AG04450 (cell line): Measurements from ENCODE around the gene PRRC1. TPM values are rescaled to one million over a fixed set of nuclear protein-coding genes. Genes with fewer than 3 reads are reported as not detected.
"Not testable (repeated sequence)": the region's sequence is repeated elsewhere in the genome, so short reads cannot be mapped to it uniquely, and the experiment has no call there.

Source experiments
- CTCF ChIA-PET: fragments of 300-600, 350-600 bp; formaldehyde crosslinking; extraction: SDS; loops from one replicate; lab custom pipeline; 2022; ENCODE audit warnings: antibody characterized with exemption, inconsistent platforms; lab: Charles Lee
- POLR2A ChIA-PET: fragments of 350-600 bp; formaldehyde crosslinking; extraction: SDS; loops from one replicate; lab custom pipeline; 2021; ENCODE audit warnings: antibody characterized with exemption, inconsistent platforms; lab: Yijun Ruan, JAX
- DNase-seq: peaks from one replicate; pipeline ENCODE4 v3.0.0-alpha.2; 2011; ENCODE audit warnings: low read depth, low spot score
- H3K27ac ChIP-seq: one replicate; pipeline ENCODE4 v1.5.1; 2012; ENCODE audit warnings: low read depth, low read length, control low read depth
- H3K27me3 ChIP-seq: one replicate; pipeline ENCODE4 v1.6.0; 2012; ENCODE audit warnings: low read length; ENCODE audit not compliant: control insufficient read depth, insufficient read depth
- H3K4me3 ChIP-seq: 2 replicates; pipeline ENCODE4 v1.5.1; 2011; ENCODE audit warnings: mild to moderate bottlenecking, low read depth, low read length, control low read depth
- H3K9me3 ChIP-seq: 2 replicates; pipeline ENCODE4 v1.5.1; 2012; ENCODE audit warnings: low read length; ENCODE audit not compliant: control insufficient read depth, insufficient read depth
- polyA plus RNA-seq: library from polyadenylated mRNA; depleted of rRNA; stranded (reverse); fragments of >200 nt; gene quantifications from 2 replicates; pipeline ENCODE4 v1.2.3, GENCODE V29; 2011
- TF ChIP-seq, protein P1 (sequence below): IDR thresholded peaks from 2 replicates; pipeline ENCODE4 v1.5.1; 2011; ENCODE audit warnings: low read depth, low read length, control low read depth, inconsistent platforms

PRRC1 gene
- polyA plus RNA-seq, 1 experiment = 120 TPM

DNA sequence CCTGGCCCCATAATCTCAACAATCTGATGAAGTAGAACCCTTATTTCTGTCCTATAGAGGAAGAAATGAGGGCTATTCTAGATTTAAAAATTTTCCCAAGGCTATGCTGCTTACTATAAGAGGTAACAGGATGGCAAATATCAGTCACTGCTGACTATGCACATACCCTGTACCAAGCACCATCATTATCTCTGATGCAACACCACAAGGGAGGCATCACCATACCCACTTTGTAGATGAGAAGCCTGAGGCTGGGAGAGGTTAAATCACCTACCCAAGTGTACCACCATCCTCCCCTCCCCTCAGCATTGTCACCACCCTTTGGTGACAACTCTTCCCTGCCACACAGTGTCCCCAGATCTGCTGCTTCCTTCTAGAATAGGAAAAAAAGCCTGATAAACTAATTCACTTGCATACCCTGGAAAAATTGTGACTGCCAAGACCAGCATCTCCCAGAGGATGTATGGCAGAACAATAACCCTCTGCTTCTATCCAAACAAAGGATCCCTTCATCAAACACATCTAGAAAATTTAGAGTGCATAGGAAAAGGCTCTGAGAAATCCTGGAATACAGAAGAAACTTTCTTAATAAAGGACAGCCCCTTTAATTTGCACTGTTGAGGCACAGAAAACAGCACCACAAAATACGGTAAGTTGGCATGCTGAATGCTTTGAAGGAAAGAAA lies 48.3 kb downstream of the PRRC1 start:
- Histone ChIP-seq H3K27ac (no peak overlapping the region), H3K27me3 (peaks cover 9% of the 10 kb centered on the region), H3K4me3 (no peak overlapping the region), H3K9me3 (no peaks in the 10 kb centered on the region)
- TF ChIP-seq, protein P1, sequence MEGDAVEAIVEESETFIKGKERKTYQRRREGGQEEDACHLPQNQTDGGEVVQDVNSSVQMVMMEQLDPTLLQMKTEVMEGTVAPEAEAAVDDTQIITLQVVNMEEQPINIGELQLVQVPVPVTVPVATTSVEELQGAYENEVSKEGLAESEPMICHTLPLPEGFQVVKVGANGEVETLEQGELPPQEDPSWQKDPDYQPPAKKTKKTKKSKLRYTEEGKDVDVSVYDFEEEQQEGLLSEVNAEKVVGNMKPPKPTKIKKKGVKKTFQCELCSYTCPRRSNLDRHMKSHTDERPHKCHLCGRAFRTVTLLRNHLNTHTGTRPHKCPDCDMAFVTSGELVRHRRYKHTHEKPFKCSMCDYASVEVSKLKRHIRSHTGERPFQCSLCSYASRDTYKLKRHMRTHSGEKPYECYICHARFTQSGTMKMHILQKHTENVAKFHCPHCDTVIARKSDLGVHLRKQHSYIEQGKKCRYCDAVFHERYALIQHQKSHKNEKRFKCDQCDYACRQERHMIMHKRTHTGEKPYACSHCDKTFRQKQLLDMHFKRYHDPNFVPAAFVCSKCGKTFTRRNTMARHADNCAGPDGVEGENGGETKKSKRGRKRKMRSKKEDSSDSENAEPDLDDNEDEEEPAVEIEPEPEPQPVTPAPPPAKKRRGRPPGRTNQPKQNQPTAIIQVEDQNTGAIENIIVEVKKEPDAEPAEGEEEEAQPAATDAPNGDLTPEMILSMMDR = no peak
- ChIA-PET POLR2A (no interaction called here), CTCF (interaction anchor here (0.6 kb wide), 1 partner anchor 712 kb away, joined by 3 read pairs; no protein-coding TSS in a partner anchor)
- DNase-seq = no peak

GRCh38 chr5:127567026-127567768 lies 49.8 kb downstream of the PRRC1 start:
- Histone ChIP-seq H3K4me3 (no peak overlapping the region), H3K27ac (no peak overlapping the region), H3K9me3 (no peaks in the 10 kb centered on the region), H3K27me3 (peaks cover 9% of the 10 kb centered on the region)
- CTCF ChIA-PET = interaction anchor here (1.3 kb wide), 1 partner anchor 633 kb away, joined by 3 read pairs; no protein-coding TSS in a partner anchor
- no peak for DNase-seq
- POLR2A ChIA-PET = no interaction called here
- TF ChIP-seq, protein P1 = no peak

- CTCF ChIA-PET = interaction anchor here (1.3 kb wide), 2 partner anchors 632 to 633 kb away, joined by 3 to 5 read pairs; no protein-coding TSS in a partner anchor
- TF ChIP-seq, protein P1 = no peak
Measured at GRCh38 chr5:127568166-127568565, 50.7 kb downstream of the PRRC1 start.

GRCh38 chr5:127569471-127569870 lies 52.0 kb downstream of the PRRC1 start:
- H3K27ac ChIP-seq, H3K27me3 ChIP-seq, POLR2A ChIA-PET, H3K9me3 ChIP-seq, DNase-seq, H3K4me3 ChIP-seq: not testable (repeated sequence)
- CTCF ChIA-PET = interaction anchor here (1.3 kb wide), 1 partner anchor 632 kb away, joined by 5 read pairs; no protein-coding TSS in a partner anchor

More at GRCh38 chr5:127568166-127568565, 50.7 kb downstream of the PRRC1 start:
- Histone ChIP-seq H3K9me3 (no peaks in the 10 kb centered on the region), H3K27ac (no peak overlapping the region), H3K4me3 (no peak overlapping the region), H3K27me3 (peaks cover 9% of the 10 kb centered on the region)
- POLR2A ChIA-PET = no interaction called here
- DNase-seq = no peak

GRCh38 chr5:127571314-127572131 lies 54.1 kb downstream of the PRRC1 start:
- Histone ChIP-seq H3K4me3 (no peak overlapping the region), H3K9me3 (peaks cover 3% of the 10 kb centered on the region; the same call in 1 of the 2 replicates), H3K27ac (no peak overlapping the region), H3K27me3 (peaks cover 9% of the 10 kb centered on the region)
- no peak for DNase-seq
- CTCF ChIA-PET = interaction anchor here (0.6 to 2.0 kb wide), 4 partner anchors 9 to 630 kb away, joined by 3 to 6 read pairs (median 5); no protein-coding TSS in a partner anchor
- POLR2A ChIA-PET = no interaction called here
- TF ChIP-seq, protein P1 = no peak
